Measurements from ENCODE around the gene VAMP4.

The VAMP4 gene, protein sequence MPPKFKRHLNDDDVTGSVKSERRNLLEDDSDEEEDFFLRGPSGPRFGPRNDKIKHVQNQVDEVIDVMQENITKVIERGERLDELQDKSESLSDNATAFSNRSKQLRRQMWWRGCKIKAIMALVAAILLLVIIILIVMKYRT

DNA sequence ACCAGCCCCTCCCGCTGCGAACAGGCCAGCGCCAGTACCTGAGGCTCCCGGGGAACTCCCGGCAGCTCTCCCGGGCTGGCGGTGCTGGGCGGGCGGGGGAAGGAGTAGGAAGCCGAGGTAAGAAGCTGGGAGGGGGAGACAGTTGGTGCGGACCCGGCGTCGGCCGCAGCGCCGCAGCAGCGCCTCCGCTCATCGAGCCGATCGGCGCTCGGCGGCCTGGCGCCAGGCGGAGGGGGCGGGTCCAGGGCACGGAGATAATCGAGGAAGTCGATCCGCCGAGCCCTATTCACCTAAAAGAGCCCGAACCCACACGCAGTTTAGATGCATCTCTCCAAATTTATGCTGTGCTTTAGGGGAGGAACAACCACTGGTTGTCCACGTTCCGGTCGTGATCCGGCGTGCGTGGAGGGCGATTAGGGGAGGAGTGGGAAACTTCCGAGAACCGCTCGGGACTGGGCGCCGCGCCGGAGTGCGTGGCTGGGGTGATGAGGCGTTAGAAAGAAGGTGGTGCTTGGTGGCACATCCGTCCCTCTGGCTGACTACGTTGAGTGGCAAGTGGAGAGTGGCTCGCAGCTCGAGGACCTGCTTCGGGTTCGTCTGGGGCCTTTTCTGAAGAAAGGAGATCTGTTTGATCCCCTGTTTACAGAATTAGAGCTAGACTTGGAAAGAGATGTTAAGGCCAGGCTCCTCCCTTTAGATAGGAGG, at the start of gene VAMP4:
Gene VAMP4, minus strand, starts transcription at position 194 of the 705 bp plus-strand sequence. CDS start 3,651 bp downstream, outside the sequence.
- peak; percentile 80 for DNase-seq

DNA sequence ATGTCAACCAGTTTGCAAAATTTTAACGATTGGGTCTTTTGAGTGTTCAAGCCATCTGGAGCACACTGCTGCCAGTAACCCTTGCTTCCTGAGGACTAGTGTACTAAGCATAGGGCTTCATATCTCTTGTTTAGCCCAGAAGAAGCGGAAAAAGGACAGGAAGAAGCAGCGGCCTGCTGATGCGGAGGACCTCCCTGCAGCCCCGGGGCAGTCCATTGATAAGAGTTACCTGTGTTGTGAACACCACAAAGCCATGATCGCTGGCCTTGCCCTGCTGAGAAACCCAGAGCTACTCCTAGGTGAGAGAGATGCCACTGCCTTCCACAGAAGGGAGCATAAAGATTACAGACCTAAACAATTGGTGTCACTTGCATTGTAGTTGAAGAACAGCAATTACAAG, 48.5 kb upstream of the VAMP4 start:
- DNase-seq, result no peak

DNA sequence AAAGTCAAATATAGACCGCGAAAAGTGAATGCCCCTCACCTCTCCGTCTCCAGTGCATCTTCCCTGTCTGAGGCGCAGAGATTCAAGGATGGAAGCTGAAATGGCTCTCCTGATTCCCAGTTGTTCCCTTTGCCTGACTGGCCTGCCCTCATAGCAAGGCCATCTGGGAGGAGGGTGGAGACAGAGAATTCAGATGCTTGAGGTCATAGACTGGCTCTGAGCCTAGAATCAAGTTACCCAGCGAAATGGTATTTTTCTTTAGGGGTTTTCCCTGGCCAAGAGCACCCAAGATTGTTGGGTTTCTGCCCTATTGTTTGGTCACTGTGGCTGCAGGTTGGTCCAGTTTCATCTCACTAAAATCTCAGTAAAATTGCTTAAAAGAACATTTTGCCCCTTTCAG, 46.8 kb upstream of the VAMP4 start:
- no peak for DNase-seq

DNA sequence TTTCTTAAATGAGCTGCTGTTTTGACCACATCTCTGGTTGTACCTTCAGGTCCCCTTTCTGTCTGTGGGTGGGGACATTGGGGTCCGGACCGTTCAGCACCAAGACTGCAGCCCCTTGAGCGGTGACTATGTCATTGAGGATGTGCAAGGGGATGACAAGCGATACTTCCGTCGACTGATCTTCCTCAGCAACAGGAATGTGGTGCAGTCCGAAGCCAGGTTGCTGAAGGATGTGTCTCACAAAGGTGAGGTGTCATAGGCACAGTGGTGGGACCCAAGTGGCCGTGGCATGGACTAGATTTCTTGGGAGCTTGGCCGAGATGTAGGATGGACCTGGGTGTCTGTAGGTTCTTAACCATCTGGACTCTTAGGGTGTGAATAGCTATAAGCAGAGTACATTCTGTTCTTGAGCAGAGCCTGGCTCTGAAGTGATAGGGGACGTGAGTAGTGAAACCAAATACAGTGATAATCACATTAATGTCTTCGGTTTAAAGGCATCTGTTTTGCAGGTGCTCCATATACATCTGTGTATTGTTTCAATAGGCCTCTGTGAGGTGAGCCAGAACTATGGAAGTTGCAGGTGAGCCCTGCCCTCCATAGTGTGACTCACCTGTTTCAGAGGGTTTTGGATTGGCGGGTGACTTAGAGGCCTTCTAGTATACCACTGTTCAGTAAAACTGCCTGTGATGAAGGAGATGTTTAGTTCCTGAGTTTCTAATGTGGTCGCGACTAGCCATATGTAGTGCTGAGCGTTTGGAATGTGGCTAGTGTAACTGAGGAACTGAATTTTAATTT, 46.0 kb upstream of the VAMP4 start:
- no peak for DNase-seq

DNA sequence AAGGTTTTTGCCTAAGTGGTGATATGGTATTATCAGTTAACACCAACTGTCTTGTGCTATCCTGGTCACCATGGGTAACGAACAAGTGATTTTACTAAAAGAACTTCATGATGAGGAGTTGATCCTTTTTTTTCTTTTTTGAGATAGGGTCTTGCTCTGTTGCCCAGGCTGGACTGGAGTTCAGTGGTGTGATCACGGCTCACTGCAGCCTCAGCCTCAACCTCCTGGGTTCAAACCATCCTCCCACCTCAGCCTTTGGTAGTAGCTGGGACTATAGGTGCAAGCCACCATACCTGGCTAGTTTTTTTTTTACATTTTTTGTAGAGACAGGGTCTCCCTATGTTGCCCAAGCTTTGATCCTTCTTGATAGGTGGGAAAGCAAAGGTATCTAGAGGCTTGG, 44.7 kb upstream of the VAMP4 start:
- DNase-seq, result no peak

DNA sequence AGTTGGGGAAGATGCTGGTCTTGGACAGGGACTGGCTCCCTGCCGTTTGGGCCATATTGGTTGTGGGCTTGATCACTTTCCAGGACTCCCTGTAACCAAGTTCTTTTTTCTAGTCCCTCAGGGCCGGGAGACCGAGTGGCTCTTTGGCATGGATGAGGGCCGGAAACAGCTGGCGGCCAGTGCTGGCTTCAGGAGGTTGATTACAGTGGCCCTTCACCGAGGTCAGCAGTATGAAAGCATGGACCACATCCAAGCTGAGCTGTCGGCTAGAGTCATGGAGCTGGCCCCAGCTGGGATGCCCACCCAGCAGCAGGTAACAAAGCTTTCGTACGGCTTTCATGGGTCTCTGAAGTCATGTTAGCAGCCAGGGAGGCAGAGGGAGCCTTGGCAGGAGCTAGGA, 43.9 kb upstream of the VAMP4 start:
- no peak for DNase-seq

DNA sequence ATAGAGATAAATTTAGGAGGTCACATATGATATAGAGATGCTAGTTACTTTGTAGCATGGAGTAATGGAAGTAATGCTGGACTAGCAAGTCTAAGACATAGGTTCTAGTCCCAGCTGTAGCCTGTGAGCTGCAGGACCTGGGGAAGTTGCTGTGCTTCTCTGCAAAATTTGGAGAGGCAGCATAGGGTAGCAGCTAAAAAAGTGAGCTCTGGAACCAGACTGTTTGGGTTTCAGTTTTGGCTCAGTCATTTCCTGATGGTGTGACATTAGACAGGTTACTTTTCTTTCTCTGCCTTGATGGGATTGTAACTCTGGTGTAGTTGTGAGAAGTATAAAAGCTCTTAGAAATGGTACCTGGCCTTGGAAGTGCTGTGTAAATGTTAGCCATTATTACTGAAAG, 42.9 kb upstream of the VAMP4 start:
- DNase-seq, result no peak

DNA sequence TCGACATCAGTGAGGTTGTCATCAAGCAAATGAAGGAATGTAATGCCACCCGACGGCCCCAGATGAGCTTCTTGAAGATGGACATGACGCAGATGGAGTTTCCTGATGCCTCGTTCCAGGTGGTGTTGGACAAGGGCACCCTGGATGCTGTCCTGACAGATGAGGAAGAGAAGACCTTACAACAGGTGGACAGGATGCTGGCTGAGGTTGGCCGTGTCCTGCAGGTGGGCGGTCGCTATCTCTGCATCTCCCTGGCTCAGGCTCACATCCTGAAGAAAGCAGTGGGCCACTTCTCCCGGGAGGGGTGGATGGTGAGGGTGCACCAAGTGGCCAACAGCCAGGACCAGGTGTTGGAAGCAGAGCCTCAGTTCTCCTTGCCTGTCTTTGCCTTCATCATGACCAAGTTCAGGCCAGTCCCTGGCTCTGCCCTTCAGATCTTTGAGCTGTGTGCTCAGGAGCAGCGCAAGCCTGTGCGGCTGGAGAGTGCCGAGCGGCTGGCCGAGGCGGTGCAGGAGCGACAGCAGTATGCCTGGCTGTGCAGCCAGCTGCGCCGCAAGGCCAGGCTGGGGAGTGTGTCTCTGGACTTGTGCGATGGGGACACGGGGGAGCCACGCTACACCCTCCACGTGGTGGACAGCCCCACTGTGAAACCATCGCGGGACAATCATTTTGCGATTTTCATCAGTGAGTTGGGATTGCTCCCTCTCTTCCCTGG, 42.1 kb upstream of the VAMP4 start:
- no peak for DNase-seq

DNA sequence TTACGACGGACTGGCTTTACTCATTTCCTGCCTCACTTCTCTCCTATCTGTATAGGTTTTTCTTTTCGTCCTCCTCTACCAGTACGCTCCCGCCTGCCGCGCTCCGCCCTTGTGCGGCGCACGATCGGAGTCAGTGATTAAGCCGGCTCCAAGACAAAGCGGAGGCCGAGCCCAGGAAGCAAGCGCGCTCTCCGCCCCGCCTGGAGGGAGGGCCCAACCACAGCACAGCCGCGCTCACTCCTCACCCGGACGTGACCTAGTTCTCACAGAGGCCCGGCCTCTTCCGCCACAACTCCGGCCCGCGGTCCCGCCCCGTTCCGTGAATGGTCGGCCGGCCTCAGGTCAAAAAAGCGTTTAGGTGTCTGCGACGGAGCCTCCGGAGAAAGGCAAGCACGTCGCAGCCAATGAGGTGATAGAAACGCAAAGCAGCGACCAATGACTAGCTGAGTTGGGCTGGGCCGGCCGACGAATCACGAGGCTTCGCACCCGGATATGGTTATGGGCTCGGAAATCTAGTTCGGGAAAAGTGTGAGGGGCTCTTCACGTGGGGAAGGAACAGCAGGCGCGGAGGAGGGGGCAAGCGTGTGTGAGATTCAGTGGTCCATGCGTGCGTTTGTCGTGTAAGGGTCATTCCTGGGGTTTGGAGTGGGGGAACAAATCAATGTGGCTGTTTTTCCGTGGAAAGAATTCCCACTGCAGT, 39.5 kb upstream of the VAMP4 start, which contains the start of gene METTL13:
Gene METTL13, plus strand, starts transcription at position 485 of the 700 bp plus-strand sequence. CDS start 308 bp downstream, outside the sequence.
- peak; percentile 96 for DNase-seq

DNA sequence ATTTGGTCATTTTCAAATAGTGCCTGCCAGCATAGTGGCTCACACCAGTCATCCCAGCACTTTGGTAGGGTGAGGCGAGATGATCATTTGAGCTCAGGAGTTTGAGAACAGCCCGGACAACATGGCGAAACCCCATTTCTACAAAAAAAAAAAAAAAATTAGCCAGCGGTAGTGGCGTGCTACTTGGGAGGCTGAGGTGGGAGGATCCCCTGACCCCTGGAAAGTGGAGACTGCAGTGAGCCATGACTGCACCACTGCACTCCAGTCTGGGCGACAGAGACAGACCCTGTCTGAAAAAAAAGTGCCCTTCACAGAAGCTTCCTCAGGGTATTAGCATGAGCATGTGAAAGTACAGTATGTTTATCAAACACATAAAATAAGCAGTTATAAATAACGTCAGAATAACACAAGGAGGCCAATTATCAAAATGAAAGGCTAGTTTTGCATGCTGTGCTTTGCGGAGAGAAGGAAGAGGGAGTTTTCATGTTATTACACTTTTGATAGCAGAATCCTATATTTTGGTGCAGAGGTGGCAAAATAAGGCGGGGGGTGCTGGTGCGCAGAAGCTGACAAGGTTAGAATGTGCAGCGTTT, 38.8 kb upstream of the VAMP4 start:
- DNase-seq, result no peak

DNA sequence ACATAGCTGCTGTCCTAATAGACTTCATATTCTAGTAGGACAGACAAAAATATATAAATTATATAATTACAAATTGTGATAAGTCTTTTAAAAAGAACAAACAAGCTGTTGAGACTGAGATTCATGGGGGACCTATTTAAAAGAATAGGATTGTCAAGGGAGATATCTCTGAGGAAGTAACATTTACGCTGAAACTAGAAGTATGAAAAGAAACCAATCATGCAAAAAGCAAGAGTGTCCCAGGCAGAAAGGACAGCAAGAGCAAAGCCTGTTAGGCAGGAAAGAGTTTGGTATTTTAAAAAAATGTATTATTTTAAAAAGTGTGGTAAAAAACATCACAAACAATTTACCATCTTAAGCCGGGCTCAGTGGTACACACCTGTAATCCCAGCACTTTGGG, 30.4 kb upstream of the VAMP4 start:
- DNase-seq, result no peak

DNA sequence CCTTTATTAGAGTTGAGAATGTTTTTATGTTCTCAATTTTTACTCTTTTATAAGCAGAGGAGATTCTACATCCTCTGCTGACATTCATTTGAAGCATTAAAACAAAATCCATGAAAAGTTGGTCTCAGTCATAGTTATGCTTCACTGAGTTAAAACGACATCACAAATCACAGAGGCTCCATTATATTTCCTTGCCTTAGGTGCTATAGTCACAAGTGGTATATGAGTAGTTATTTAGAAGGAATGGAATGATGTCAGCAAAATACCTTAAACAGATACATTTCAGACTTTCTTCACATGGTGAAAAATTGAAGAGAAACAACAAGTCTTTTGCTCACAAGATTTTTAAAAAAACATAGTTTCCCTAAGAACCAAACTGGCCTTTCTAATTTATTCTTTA, 27.9 kb upstream of the VAMP4 start:
- no peak for DNase-seq

DNA sequence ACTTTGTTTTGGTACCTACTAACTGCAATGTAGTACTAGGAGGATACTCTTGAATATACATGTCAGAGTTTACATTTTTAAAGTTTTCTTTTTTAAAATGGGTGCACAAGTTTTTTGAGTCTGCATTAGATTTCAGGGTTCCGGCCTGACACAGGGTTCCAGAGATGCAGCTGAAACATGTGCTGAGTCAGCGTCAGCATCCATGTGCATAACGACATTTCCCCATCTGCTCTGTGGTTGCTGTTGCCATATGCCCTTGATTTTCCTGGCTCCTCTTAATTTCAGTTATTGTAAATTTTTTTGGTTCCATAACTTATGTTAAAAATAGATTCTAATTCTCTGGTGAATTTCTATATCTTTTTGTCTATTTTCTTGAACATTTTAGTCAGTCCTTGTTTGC, 27.3 kb upstream of the VAMP4 start:
- no peak for DNase-seq

DNA sequence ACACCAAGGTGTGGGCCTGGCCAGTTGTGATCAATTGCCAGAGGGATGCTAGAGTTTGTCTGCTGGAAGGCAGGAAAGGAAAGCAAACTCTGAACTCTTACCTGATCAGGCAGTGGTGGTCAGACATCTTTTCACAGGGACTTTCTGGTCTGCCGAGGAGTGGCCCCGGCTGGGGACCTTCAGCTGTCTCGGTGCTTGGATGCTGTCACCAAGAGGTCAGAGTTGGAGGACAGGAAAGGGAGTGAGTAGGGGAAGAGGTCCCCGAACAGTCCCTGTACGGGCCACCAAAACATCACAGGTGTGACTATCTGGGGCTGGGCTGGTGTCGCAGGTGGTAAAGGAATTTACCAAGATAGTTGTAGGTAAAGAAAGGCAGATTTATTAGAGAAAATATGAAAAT, 21.9 kb upstream of the VAMP4 start:
- DNase-seq, result no peak

DNA sequence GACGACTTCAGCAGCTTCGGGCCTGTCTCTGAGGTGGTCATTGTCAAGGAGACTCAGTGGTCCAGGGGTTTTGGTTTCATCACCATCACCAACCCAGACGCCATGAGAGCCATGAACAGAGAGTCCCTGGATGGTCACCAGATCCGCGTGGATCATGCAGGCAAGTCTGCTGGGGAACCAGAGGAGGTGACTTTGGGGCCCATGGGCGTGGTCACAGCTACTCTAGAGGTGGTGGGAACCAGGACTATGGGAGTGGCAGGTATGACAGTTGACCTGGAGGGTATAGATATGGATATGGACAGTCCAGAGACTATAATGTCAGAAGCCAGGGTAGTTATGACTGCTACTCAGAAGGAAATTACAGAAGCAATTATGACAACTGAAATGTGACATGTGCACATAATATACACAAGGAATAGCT, 20.3 kb upstream of the VAMP4 start:
- no peak for DNase-seq

DNA sequence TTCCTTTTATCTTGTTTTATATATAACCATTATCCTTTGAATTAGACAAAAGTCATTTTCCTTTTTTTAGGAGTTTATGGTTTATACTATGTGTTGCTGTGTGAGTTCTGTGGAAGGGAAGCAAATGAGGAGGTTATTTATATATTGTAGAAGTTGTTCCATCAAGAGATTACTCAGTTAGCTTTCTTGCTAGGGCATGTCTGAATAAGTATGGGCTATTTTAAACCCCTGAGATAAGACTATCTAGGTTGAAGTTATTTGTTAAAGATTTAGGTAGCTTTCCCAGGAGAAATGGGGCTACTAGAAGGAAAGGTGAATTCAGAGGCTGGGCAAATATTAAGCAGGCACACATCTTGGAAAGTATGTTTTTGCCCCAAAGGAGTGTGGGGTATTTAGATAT, 16.1 kb upstream of the VAMP4 start:
- DNase-seq, result no peak

DNA sequence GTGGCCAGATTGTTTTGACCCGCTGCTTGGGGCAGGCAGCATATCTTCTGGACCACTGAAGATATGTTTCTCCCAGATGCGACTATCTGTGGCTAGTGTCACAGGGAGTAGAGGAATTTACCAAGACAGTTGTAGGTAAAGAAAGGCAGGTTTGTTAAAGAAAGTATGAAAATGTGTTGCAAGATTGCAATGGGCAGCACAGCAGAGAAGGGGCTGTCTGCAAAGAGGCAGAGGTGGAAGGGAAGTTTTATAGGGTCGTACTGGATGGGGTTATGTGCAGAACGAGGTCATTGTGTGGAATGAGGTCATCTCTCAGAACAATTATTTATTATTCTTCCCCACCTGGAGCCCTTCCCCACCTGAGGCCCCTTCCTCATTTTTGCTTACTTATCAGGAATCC, 15.0 kb upstream of the VAMP4 start:
- DNase-seq, result no peak

DNA sequence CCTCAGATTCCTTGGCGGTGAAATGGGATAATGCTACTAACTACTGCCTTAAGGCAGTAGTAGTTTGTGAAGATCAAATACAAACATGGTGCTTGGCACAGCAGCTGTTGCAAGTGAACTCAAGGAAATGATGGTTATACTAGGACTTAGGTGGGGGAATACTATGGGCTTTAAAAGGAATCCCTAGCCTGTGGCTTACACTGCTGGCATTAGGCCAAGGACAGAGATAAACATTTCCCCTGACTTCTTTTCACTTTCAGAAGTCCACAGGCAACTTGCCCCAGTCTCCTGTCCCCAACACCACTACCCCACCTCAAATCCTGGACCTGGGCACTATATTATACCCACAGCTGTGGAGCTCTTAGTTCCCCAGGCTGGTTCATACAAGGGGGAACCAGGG, 13.1 kb upstream of the VAMP4 start:
- no peak for DNase-seq

DNA sequence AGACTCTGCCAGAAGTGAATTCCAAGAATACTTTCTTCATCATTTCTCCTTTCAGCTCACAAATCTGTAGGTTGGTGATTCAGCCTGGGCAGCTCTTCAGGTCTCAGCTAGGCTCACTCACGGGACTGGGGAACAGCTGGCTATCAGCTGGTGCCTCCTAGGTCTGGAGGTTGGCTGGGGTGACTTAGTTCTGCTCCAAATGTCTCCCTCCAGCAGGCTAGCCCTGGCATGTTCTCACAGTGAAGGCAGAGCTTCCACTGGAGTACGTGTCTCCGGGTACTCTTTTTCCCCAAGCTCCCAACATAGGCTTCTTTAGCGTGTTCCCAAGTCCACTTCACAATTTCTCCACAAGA, 12.5 kb upstream of the VAMP4 start:
- no peak for DNase-seq

DNA sequence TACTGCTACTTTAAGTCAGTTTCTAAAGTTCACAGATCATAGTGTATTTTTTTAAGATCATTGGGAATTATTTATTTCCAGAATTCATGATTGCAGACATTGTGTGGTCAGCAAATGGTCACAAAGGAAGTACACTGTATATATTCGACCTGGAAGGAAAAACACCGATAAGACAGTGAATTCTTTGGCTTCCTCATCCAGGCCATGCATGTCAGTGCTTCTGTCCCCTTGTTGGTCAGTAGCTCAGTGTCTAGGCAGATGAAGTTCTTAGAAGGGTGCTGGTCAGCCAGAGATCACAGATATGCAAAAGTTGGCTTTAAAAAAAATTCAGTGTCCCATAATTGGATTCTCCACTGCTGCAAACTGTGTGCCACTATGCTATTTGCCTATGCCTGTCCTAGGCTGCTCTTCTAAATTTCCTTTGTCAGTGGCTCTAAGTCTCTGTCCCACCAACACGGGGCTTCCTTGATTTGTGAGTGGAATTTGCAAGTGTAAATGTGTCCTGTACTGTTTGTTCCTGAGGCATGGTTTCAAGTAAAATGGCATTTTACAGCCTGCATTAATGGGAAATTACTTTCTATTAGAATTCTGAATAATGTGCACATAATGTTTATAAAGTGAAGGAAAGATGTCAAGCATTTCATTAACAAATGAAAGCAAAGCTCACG, 12.0 kb upstream of the VAMP4 start:
- no peak for DNase-seq

DNA sequence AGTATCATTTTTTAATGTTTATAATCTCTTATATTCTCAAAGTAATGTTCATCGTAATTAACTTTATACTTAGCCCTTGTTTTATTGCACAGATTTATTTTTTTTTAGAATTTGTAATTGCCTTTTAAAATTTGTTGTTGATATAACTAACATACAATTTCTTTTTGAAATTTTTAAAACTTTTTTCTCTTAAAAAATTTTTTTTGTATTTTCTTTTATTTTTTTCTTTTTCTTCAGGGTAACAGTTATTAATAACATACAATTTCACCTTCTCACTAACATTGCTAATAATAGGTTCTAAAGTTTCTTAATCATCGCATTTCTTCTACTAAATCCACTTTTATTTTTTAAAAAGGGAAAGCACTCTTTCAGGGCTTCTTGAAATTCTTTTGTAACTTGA, 11.3 kb upstream of the VAMP4 start:
- DNase-seq, result no peak

DNA sequence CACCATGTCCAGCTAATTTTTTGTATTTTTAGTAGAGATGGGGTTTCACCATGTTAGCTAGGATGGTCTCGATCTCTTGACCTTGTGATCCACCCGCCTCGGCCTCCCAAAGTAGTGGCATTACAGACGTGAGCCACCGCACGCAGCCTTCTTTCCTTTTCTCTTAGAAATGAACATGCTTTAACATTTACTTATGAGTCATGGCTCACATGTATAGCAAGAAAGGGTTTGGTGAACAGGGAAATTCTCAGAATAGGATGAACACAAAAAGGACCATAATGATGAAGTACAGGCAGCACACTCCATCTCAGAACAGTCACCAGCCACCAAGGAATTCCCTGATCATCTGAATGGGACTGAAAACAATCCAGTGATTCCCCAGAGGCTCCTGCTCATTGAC, 9.4 kb upstream of the VAMP4 start:
- DNase-seq, result no peak

All from NCI-H510A (cell line).